ENCODE data around the gene NAP1L4. TPM values are rescaled to one million over a fixed set of nuclear protein-coding genes. Genes with fewer than 3 reads are reported as not detected.

Gene NAP1L4, protein sequence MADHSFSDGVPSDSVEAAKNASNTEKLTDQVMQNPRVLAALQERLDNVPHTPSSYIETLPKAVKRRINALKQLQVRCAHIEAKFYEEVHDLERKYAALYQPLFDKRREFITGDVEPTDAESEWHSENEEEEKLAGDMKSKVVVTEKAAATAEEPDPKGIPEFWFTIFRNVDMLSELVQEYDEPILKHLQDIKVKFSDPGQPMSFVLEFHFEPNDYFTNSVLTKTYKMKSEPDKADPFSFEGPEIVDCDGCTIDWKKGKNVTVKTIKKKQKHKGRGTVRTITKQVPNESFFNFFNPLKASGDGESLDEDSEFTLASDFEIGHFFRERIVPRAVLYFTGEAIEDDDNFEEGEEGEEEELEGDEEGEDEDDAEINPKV
- total RNA-seq: 219 and 224 TPM in 2 replicates
- long read RNA-seq, transcript NAP1L4-201 (16 exons, 2,511 nt): minor isoform, 111 of 509 reads
- long read RNA-seq, transcript NAP1L4-212 (16 exons, 1,941 nt): minor isoform, 5 of 509 reads
- long read RNA-seq, transcript NAP1L4-222 (15 exons, 2,479 nt): major isoform, 240 of 509 reads
- long read RNA-seq, partial matches to known transcripts: 60 of 509 reads
- long read RNA-seq, other reads (novel, unspliced or antisense): 93 of 509 reads

DNA sequence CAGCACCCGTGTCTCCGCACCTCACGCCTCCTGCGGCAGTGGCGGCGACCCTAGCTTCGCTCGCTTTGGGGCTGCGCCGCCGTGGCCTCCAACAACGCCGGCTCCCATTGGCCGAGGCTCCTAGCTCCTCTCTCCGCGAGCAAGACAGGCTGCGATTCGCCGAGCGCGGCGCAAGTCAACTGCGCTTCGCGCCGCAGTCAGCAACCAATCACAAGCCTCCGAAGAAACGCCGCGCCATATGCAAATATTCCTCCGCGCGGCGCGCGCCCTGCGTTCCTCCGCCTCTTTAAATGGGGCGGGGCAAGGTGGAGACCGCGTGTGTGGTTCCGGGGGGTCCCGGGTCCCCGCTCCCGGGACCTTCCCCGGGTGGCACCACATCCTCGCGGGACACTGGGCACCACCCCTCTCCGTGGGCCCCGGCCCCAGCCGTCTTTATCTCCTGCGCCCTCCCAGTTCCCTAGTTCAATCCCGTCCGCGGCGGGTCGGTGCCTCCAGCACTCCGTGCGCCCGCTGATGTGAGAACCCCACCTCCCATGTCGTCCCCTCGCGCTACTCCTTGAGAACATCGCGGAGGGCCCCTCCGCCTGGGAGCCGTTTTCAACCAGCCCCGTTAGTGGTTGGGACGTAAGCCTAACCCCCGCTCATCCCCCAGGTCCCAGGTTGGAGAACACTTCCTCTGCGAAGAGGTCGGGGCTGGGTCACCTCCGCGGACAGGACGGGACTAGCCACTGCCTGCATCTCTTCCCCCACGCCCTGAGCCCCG lies at the start of gene NAP1L4:
Gene NAP1L4 (minus strand): TSS at position 96 of the 763 bp plus-strand sequence. CDS start 13,109 bp downstream, outside the sequence.
- TF ChIP-seq, protein P1, sequence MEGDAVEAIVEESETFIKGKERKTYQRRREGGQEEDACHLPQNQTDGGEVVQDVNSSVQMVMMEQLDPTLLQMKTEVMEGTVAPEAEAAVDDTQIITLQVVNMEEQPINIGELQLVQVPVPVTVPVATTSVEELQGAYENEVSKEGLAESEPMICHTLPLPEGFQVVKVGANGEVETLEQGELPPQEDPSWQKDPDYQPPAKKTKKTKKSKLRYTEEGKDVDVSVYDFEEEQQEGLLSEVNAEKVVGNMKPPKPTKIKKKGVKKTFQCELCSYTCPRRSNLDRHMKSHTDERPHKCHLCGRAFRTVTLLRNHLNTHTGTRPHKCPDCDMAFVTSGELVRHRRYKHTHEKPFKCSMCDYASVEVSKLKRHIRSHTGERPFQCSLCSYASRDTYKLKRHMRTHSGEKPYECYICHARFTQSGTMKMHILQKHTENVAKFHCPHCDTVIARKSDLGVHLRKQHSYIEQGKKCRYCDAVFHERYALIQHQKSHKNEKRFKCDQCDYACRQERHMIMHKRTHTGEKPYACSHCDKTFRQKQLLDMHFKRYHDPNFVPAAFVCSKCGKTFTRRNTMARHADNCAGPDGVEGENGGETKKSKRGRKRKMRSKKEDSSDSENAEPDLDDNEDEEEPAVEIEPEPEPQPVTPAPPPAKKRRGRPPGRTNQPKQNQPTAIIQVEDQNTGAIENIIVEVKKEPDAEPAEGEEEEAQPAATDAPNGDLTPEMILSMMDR (conservative IDR thresholded peaks at IDR 0.05): no peak
- no peaks in the 10 kb centered on the region for H3K27me3 Mint-ChIP-seq (ENCODE audit: low read depth)
- H3K4me3 Mint-ChIP-seq: peak within 1 kb of the TSS; percentile 99
- DNase-seq (ENCODE audit: low read depth, low spot score): peak; percentile 93
- H3K27ac Mint-ChIP-seq (ENCODE audit: unreplicated experiment): peak within 1 kb of the TSS; percentile 98
- no peaks in the 10 kb centered on the region for H3K9me3 Mint-ChIP-seq
- H3K36me3 Mint-ChIP-seq (ENCODE audit: low read depth): no peaks in the 10 kb centered on the region
- H3K4me1 Mint-ChIP-seq: peaks cover 33% of the 10 kb centered on the region

DNA sequence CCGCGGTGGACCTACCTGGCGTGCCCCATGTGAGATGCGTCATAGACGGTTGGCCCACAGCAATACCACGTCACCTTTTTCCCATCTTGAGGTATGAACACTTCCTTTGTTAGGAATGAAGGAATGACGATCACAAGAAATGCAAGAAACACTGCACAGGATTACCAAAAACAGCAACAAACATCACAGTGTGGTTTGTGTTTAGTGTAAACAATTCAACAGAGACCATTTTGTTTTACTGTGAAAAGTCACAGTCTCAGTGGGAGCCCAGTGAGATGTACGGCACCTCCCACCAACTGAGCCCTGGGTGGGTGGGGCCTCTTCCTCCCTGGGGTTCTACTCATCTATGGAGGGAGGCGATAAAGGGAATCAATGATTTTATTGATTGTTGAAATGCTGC lies 48.8 kb upstream of the NAP1L4 start:
- DNase-seq (ENCODE audit: low read depth, low spot score): no peak
- H3K27me3 Mint-ChIP-seq (ENCODE audit: low read depth): no peaks in the 10 kb centered on the region
- H3K4me3 Mint-ChIP-seq: no peak overlapping the region
- peaks cover 6% of the 10 kb centered on the region for H3K36me3 Mint-ChIP-seq (ENCODE audit: low read depth)
- H3K9me3 Mint-ChIP-seq: no peaks in the 10 kb centered on the region
- no peak overlapping the region for H3K27ac Mint-ChIP-seq (ENCODE audit: unreplicated experiment)
- TF ChIP-seq, protein P1 (conservative IDR thresholded peaks at IDR 0.05): no peak
- H3K4me1 Mint-ChIP-seq: peaks cover 4% of the 10 kb centered on the region

DNA sequence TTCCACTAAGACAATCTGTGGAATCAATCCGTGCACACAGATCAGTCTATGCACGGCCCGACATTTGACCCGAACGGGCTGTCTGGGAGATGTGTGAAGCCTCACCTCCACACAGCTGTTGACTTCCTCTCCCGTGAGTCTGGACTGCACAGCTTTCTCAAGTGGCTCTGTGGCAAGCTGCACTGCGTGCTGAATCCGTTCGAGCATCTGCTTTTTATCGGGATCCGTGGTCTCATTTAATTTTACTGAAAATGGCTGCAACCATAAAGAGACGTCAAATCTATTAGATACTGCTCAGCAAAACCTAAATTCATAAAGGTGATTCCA lies 45.8 kb upstream of the NAP1L4 start:
- H3K36me3 Mint-ChIP-seq (ENCODE audit: low read depth): peaks cover 6% of the 10 kb centered on the region

DNA sequence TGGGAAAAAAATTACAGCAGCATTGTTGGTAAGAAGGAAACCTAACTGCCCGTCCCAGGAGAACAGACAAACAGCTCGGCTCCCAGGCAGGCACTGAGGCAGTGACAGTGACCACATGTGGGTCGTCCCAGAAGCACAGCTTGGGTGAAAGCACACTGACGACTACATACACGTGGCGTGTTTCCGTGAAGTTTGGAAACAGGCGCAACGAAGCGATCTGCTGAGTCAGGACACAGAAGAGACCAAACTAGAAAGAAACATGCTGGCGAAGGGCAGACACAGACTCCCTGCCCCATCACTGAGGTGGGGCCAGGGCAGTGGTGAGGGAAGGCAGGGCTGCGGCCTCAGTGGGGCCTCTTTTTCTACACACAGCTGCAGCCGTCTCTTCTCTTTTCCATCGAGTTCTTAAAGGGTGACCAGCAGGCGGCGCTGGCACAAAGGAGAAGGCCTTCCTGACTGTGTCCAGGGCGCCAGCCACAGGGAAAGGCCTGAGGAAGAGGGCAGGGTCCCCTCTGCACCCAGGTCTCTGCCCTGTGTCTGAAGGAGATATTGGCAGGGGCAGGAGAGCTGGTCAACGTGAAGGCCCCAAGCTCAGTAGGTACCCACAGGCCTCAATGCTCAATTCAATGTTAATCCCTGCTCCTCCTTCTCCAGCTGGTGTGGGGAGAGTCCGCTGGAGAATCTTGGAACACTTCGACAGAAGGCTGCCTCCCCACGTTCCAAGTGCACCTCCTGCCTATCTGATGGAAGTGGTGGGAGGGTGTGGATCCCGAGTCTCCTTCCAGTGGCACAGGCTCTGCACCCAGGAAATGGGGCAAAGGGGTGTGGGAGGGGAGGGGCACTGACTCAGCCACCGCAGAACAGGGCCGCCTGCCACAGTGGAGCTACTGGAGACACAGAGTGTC lies 45.2 kb upstream of the NAP1L4 start:
- Mint-ChIP-seq H3K36me3 (ENCODE audit: low read depth) (peaks cover 10% of the 10 kb centered on the region), H3K9me3 (no peaks in the 10 kb centered on the region), H3K27me3 (ENCODE audit: low read depth) (no peaks in the 10 kb centered on the region), H3K27ac (ENCODE audit: unreplicated experiment) (no peak overlapping the region), H3K4me1 (peaks cover 4% of the 10 kb centered on the region), H3K4me3 (no peak overlapping the region)
- TF ChIP-seq, protein P1 (conservative IDR thresholded peaks at IDR 0.05): peak; percentile 86
- peak; percentile 80 for DNase-seq (ENCODE audit: low read depth, low spot score)

More for the DNA sequence above, 45.8 kb upstream of the NAP1L4 start:
- H3K27me3 Mint-ChIP-seq (ENCODE audit: low read depth): no peaks in the 10 kb centered on the region
- no peak for DNase-seq (ENCODE audit: low read depth, low spot score)
- no peak overlapping the region for H3K27ac Mint-ChIP-seq (ENCODE audit: unreplicated experiment)
- no peaks in the 10 kb centered on the region for H3K9me3 Mint-ChIP-seq
- TF ChIP-seq, protein P1 (conservative IDR thresholded peaks at IDR 0.05): no peak
- H3K4me3 Mint-ChIP-seq: no peak overlapping the region
- H3K4me1 Mint-ChIP-seq: peaks cover 4% of the 10 kb centered on the region

DNA sequence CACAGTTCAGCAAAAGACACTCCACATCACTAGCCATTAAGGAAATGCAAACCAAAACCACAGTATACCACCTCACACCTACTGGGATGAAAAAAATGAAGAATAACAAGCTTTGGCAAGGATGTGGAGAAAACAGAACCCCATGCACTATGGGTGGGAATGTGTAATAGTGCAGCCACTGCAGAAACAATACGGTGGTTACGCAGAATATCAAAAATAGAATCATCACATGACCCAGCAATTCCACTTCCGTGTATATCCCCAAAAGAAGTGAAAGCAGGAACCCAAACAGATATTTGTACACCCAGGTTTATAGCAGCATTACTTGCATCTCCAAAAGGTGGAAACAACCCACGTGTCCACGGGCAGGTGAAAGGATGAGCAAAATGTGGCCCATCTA lies 44.3 kb upstream of the NAP1L4 start:
- Mint-ChIP-seq H3K9me3 (no peaks in the 10 kb centered on the region), H3K36me3 (ENCODE audit: low read depth) (peaks cover 10% of the 10 kb centered on the region), H3K4me1 (peaks cover 4% of the 10 kb centered on the region), H3K27me3 (ENCODE audit: low read depth) (no peaks in the 10 kb centered on the region), H3K4me3 (no peak overlapping the region), H3K27ac (ENCODE audit: unreplicated experiment) (peak overlapping the region; percentile 81)
- TF ChIP-seq, protein P1 (conservative IDR thresholded peaks at IDR 0.05): no peak
- DNase-seq (ENCODE audit: low read depth, low spot score): no peak

Measured in neural crest cell (in vitro differentiated cells).